ENCODE data around the gene ZNF727. TPM values are rescaled to one million over a fixed set of nuclear protein-coding genes. Genes with fewer than 3 reads are reported as not detected.
"Not testable (repeated sequence)": the region's sequence is repeated elsewhere in the genome, so short reads cannot be mapped to it uniquely, and the experiment has no call there.

The ZNF727 gene
- total RNA-seq (2022) (not detected in 2 replicates), Bru-seq, nascent RNA (not detected), BruChase-seq, experiment 1, labeled RNA remaining after a 6-hour chase (not detected), BruChase-seq, experiment 2, labeled RNA remaining after a 2-hour chase (percentile 14 among the genes with signal in this experiment)
- long read RNA-seq: 0 reads

GRCh38 chr7:64045301-64046040, at the start of gene ZNF727:
Gene ZNF727, plus strand, starts transcription at chr7:64045434. Its CDS starts 188 bp downstream, at chr7:64045622.
- CTCF ChIA-PET: interaction anchor here (0.9 to 1.0 kb wide), 2 partner anchors 89 to 147 kb away, joined by 3 to 5 read pairs; no protein-coding TSS in a partner anchor
- intact Hi-C loops (cut with micrococcal nuclease): no loop called here
- Mint-ChIP-seq H3K9me3 (ENCODE audit: unreplicated experiment) (peaks cover 27% of the 10 kb centered on the region), H3K4me1 (ENCODE audit: insufficient read depth, unreplicated experiment) (no peaks in the 10 kb centered on the region), H3K27ac (ENCODE audit: low read depth, unreplicated experiment) (no peak within 1 kb of the TSS), H3K27me3 (ENCODE audit: insufficient read depth, unreplicated experiment) (no peaks in the 10 kb centered on the region), H3K36me3 (ENCODE audit: insufficient read depth, unreplicated experiment) (peaks cover 9% of the 10 kb centered on the region), H3K4me3 (ENCODE audit: unreplicated experiment) (no peak within 1 kb of the TSS)
- no peak for DNase-seq (ENCODE audit: unreplicated experiment)
- BruUV-seq (replicated peaks): no TSS peak
- TF ChIP-seq, protein P1, sequence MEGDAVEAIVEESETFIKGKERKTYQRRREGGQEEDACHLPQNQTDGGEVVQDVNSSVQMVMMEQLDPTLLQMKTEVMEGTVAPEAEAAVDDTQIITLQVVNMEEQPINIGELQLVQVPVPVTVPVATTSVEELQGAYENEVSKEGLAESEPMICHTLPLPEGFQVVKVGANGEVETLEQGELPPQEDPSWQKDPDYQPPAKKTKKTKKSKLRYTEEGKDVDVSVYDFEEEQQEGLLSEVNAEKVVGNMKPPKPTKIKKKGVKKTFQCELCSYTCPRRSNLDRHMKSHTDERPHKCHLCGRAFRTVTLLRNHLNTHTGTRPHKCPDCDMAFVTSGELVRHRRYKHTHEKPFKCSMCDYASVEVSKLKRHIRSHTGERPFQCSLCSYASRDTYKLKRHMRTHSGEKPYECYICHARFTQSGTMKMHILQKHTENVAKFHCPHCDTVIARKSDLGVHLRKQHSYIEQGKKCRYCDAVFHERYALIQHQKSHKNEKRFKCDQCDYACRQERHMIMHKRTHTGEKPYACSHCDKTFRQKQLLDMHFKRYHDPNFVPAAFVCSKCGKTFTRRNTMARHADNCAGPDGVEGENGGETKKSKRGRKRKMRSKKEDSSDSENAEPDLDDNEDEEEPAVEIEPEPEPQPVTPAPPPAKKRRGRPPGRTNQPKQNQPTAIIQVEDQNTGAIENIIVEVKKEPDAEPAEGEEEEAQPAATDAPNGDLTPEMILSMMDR (IDR thresholded peaks at IDR 0.05; ENCODE audit: unreplicated experiment): no peak
- POLR2A ChIA-PET: no interaction called here

DNA sequence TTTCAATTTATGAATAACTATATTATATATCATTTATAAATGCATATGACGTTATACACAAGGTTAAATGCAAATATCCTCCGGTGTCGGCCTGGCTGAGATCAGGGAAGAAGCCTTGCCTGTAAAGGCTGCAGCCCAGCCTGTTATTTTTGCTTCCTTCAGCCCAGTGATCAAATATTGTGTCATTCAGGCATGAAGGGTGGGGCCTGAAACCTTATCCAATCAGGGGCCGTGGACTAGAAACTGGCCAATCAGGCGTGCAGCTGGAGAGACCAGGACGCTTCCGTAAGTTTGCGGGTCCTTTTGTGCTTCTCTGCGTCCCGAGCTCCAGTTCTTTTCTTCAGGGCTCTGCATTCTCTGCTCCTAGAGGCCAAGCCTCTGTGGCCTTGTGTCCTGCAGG, 46.7 kb upstream of the ZNF727 start, which contains the start of gene ZNF722:
ZNF722 (plus strand) TSS at position 301 of the 400 bp plus-strand sequence. CDS start 113 bp downstream, outside the sequence.
- intact Hi-C loops (cut with micrococcal nuclease): no loop called here
- CTCF ChIA-PET: no interaction called here

GRCh38 chr7:64015496-64015895, 29.7 kb upstream of the ZNF727 start:
- H3K4me3 Mint-ChIP-seq (ENCODE audit: unreplicated experiment); DNase-seq (ENCODE audit: unreplicated experiment); H3K4me1 Mint-ChIP-seq (ENCODE audit: insufficient read depth, unreplicated experiment); CTCF ChIA-PET; POLR2A ChIA-PET; H3K27ac Mint-ChIP-seq (ENCODE audit: low read depth, unreplicated experiment); H3K27me3 Mint-ChIP-seq (ENCODE audit: insufficient read depth, unreplicated experiment); intact Hi-C loops (cut with micrococcal nuclease); BruUV-seq (replicated peaks); H3K36me3 Mint-ChIP-seq (ENCODE audit: insufficient read depth, unreplicated experiment): not testable (repeated sequence)
- peaks cover 31% of the 10 kb centered on the region for H3K9me3 Mint-ChIP-seq (ENCODE audit: unreplicated experiment)

More for the DNA sequence above, 46.7 kb upstream of the ZNF727 start, which contains the start of gene ZNF722:
- no peak for DNase-seq (ENCODE audit: unreplicated experiment)
- TF ChIP-seq, protein P1 (IDR thresholded peaks at IDR 0.05; ENCODE audit: unreplicated experiment): no peak
- H3K27me3 Mint-ChIP-seq (ENCODE audit: insufficient read depth, unreplicated experiment): no peaks in the 10 kb centered on the region
- H3K4me1 Mint-ChIP-seq (ENCODE audit: insufficient read depth, unreplicated experiment): no peaks in the 10 kb centered on the region
- no peak within 1 kb of the TSS for H3K4me3 Mint-ChIP-seq (ENCODE audit: unreplicated experiment)
- H3K27ac Mint-ChIP-seq (ENCODE audit: low read depth, unreplicated experiment): no peak within 1 kb of the TSS
- no TSS peak for BruUV-seq (replicated peaks)
- no peaks in the 10 kb centered on the region for H3K36me3 Mint-ChIP-seq (ENCODE audit: insufficient read depth, unreplicated experiment)
- POLR2A ChIA-PET: no interaction called here
- no peaks in the 10 kb centered on the region for H3K9me3 Mint-ChIP-seq (ENCODE audit: unreplicated experiment)

- H3K4me1 Mint-ChIP-seq (ENCODE audit: insufficient read depth, unreplicated experiment): no peaks in the 10 kb centered on the region
- intact Hi-C loops (cut with micrococcal nuclease): no loop called here
- ChIA-PET POLR2A (no interaction called here), CTCF (no interaction called here)
- H3K36me3 Mint-ChIP-seq (ENCODE audit: insufficient read depth, unreplicated experiment): no peaks in the 10 kb centered on the region
- H3K27me3 Mint-ChIP-seq (ENCODE audit: insufficient read depth, unreplicated experiment): no peaks in the 10 kb centered on the region
- H3K27ac Mint-ChIP-seq (ENCODE audit: low read depth, unreplicated experiment): no peak overlapping the region
- no peak for DNase-seq (ENCODE audit: unreplicated experiment)
- H3K4me3 Mint-ChIP-seq (ENCODE audit: unreplicated experiment): no peak overlapping the region
- H3K9me3 Mint-ChIP-seq (ENCODE audit: unreplicated experiment): peaks cover 15% of the 10 kb centered on the region
- TF ChIP-seq, protein P1 (IDR thresholded peaks at IDR 0.05; ENCODE audit: unreplicated experiment): no peak
- no TSS peak for BruUV-seq (replicated peaks)
These were observed 9.8 kb upstream of the ZNF727 start for GRCh38 chr7:64035388-64035787.
